ENCODE results near the gene SKIC8. TPM values are rescaled to one million over a fixed set of nuclear protein-coding genes. Genes with fewer than 3 reads are reported as not detected.
A peak's percentile ranks its signal among the peaks of the same experiment; 100 is the strongest.

The SKIC8 gene
- total and polyA plus RNA-seq, 12 donors, result 45.9 to 137 (median 64.1) TPM

DNA sequence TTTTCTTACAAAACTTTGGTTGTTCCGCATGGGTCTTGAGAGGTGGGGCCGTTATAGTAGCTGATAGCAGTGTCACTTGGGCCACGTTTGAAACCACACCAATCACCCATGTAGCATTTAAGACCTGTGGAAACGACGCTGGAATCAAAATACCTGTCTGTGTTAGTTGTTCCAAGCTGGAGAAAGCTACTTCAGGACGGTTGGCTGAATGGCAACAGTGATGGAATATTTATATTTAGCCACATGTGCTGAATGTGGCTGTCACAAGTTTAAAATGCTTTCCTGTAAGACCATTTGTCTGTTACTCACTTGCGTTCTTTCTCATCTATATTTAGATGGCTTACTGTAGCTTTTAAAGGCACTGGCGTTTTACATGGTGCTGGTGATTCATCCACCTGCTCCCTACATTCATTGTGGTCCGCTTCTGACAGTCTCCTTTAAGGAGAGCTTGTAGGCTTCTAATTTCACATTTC lies 33.6 kb downstream of the SKIC8 start:
- H3K27ac ChIP-seq, result peak overlapping the region in 2 of 5 donors; percentile 27 to 71
- intact Hi-C loops (cut with DNase I), result no loop called here

GRCh38 chr15:78265137-78265460 lies 34.3 kb downstream of the SKIC8 start:
- Histone ChIP-seq H3K36me3 (replicated peaks in 1 of 2) (no peaks in the 10 kb centered on the region), H3K9me3 (replicated peaks in 1 of 3) (no peaks in the 10 kb centered on the region), H3K4me3 (peak overlapping the region in 3 of 4 donors; percentile 45 to 67 (median 51)), H3K27ac (peak overlapping the region in 3 of 5 donors; percentile 37 to 73 (median 71)), H3K4me1 (replicated peaks in 1 of 2) (peaks cover 8 to 21% of the 10 kb centered on the region in 2 donors), H3K27me3 (no peaks in the 10 kb centered on the region)
- TF ChIP-seq, protein P1, sequence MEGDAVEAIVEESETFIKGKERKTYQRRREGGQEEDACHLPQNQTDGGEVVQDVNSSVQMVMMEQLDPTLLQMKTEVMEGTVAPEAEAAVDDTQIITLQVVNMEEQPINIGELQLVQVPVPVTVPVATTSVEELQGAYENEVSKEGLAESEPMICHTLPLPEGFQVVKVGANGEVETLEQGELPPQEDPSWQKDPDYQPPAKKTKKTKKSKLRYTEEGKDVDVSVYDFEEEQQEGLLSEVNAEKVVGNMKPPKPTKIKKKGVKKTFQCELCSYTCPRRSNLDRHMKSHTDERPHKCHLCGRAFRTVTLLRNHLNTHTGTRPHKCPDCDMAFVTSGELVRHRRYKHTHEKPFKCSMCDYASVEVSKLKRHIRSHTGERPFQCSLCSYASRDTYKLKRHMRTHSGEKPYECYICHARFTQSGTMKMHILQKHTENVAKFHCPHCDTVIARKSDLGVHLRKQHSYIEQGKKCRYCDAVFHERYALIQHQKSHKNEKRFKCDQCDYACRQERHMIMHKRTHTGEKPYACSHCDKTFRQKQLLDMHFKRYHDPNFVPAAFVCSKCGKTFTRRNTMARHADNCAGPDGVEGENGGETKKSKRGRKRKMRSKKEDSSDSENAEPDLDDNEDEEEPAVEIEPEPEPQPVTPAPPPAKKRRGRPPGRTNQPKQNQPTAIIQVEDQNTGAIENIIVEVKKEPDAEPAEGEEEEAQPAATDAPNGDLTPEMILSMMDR (IDR thresholded peaks at IDR 0.05), result no peak
- no peak for TF ChIP-seq POLR2A (IDR thresholded peaks at IDR 0.05)
- intact Hi-C loops (cut with DNase I), result no loop called here
- 46 to 77% (median 58%) methylated on average over 1 to 12 of the region's 12 CpGs for WGBS, 4 donors
- DNase-seq, result peak in 2 of 7 donors; percentile 33 to 63

More for the DNA sequence above, 33.6 kb downstream of the SKIC8 start:
- Histone ChIP-seq H3K9me3 (replicated peaks in 1 of 3) (no peaks in the 10 kb centered on the region), H3K4me1 (replicated peaks in 1 of 2) (peaks cover 8 to 21% of the 10 kb centered on the region in 2 donors), H3K27me3 (no peaks in the 10 kb centered on the region), H3K36me3 (replicated peaks in 1 of 2) (no peaks in the 10 kb centered on the region), H3K4me3 (peak overlapping the region in 1 of 4 donors; percentile 67)
- DNase-seq, result peak in 4 of 7 donors; percentile 31 to 53 (median 44)
- 54 to 65% (median 62%) methylated on average over 9 of the region's 9 CpGs for WGBS, 4 donors
- no peak for TF ChIP-seq POLR2A (IDR thresholded peaks at IDR 0.05)
- TF ChIP-seq, protein P1 (IDR thresholded peaks at IDR 0.05), result no peak

- Histone ChIP-seq H3K4me3 (peak within 1 kb of the TSS in 3 of 4 donors; percentile 45 to 67 (median 51)), H3K27me3 (no peaks in the 10 kb centered on the region), H3K4me1 (replicated peaks in 1 of 2) (peaks cover 8 to 21% of the 10 kb centered on the region in 2 donors), H3K36me3 (replicated peaks in 1 of 2) (no peaks in the 10 kb centered on the region), H3K27ac (peak within 1 kb of the TSS in 3 of 5 donors; percentile 37 to 74 (median 73)), H3K9me3 (replicated peaks in 1 of 3) (no peaks in the 10 kb centered on the region)
- peak; percentile 57 to 80 (median 64) for DNase-seq
- TF ChIP-seq, protein P1 (IDR thresholded peaks at IDR 0.05), result no peak
- TF ChIP-seq POLR2A (IDR thresholded peaks at IDR 0.05), result peak in 1 of 2 donors; percentile 31
- 3 to 4% (median 3%) methylated on average over 30 to 107 of the region's 107 CpGs; no CpG with 5 or more reads in 1 of the 4 donors for WGBS, 4 donors
- intact Hi-C loops (cut with DNase I), result no loop called here
These were observed 34.9 kb downstream of the SKIC8 start, which contains the start of gene DNAJA4 for GRCh38 chr15:78264304-78265136. TSS of gene DNAJA4 (plus strand) at chr15:78264562. CDS start at chr15:78264764, 202 bp downstream.

GRCh38 chr15:78263907-78264303 lies 35.5 kb downstream of the SKIC8 start:
- TF ChIP-seq POLR2A (IDR thresholded peaks at IDR 0.05), result no peak
- TF ChIP-seq, protein P1 (IDR thresholded peaks at IDR 0.05), result no peak
- Histone ChIP-seq H3K27me3 (no peaks in the 10 kb centered on the region), H3K9me3 (replicated peaks in 1 of 3) (no peaks in the 10 kb centered on the region), H3K27ac (peak overlapping the region in 3 of 5 donors; percentile 37 to 74 (median 73)), H3K4me3 (peak overlapping the region in 2 of 4 donors; percentile 32 to 67), H3K4me1 (replicated peaks in 1 of 2) (peaks cover 8 to 21% of the 10 kb centered on the region in 2 donors), H3K36me3 (replicated peaks in 1 of 2) (no peaks in the 10 kb centered on the region)
- DNase-seq, result peak in 1 of 7 donors; percentile 36
- intact Hi-C loops (cut with DNase I), result no loop called here
- 82 to 87% (median 84%) methylated on average over 17 to 23 of the region's 23 CpGs; no CpG with 5 or more reads in 1 of the 4 donors for WGBS, 4 donors

All from adrenal gland (tissue), 12 donors.